ENCODE results near the gene RTKN. TPM values are rescaled to one million over a fixed set of nuclear protein-coding genes. Genes with fewer than 3 reads are reported as not detected.

RTKN gene
- total and polyA plus RNA-seq, 2 of the 13 experiments (the other 11 are each of a cell fraction or from before 2014, with no cell fraction given), result 159 to 166 TPM

GRCh38 chr2:74458132-74458937 is 16.6 kb upstream of the RTKN start, which contains the start of gene WBP1 (continued):
- TF ChIP-seq ISX (CRISPR knock-in tag; conservative IDR thresholded peaks at IDR 0.05) (no peak), PHF20 (CRISPR knock-in tag; IDR thresholded peaks at IDR 0.05) (no peak), ZNF644 (CRISPR knock-in tag; IDR thresholded peaks at IDR 0.05; ENCODE audit: low read depth) (0 out of 2 replicates have a peak, but pooled peaks have one; percentile 49), UBTF (CRISPR knock-in tag; IDR thresholded peaks at IDR 0.05) (peak; percentile 34), ZNF713 (CRISPR knock-in tag; IDR thresholded peaks at IDR 0.05) (peak; percentile 57; the same call in 1 of the 2 replicates), HMGXB3 (CRISPR knock-in tag; IDR thresholded peaks at IDR 0.05; ENCODE audit: borderline replicate concordance) (peak; percentile 98), ZSCAN25 (CRISPR knock-in tag; IDR thresholded peaks at IDR 0.05) (no peak), GATA4 (IDR thresholded peaks at IDR 0.05; ENCODE audit: borderline replicate concordance, low read depth) (no peak), CENPX (CRISPR knock-in tag; IDR thresholded peaks at IDR 0.05) (no peak), HIVEP1 (CRISPR knock-in tag; IDR thresholded peaks at IDR 0.05) (no peak), ZNF383 (CRISPR knock-in tag; IDR thresholded peaks at IDR 0.05; ENCODE audit: borderline replicate concordance) (no peak)
